ENCODE results near the gene DBF4.
"Not testable (repeated sequence)": the region's sequence is repeated elsewhere in the genome, so short reads cannot be mapped to it uniquely, and the experiment has no call there.

The DBF4 gene

DNA sequence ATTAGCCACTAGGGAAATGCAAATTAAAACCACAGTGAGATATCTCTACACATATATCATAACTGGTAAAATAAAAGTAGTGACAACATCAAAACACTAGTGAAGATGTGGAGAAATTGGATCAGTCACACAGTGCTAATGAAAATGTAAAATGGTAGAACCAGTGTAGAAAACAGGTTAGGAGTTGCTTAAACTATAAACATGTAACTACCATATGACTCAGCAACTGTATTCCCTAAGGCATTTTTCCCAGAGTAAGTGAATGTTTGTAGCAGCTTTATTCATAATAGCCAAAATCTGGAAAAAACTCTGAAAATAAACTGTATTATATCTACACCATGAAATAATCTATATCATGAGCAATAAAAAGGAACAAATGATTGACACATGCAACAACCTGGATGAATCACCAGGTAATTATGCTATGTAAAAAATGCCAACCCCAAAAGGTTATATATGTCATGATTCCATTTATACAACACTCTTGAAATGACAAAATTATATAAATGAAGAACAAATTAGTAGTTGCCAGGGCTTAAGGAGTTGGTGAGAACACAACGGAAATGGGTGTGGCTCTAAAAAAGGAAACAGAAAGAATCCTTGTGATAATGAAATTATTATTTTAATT, 22.9 kb upstream of the DBF4 start:
- H3K14ac ChIP-seq (ENCODE audit: low read length in 2 of 2), result no peak overlapping the region
- no peak overlapping the region for H3K9ac ChIP-seq (ENCODE audit: low read length)
- H2AFZ ChIP-seq (ENCODE audit: low read depth, low read length), result no peak overlapping the region
- no peak overlapping the region for H3K18ac ChIP-seq (ENCODE audit: low read depth in 1 of 2, low read length in 2 of 2)
- no peak overlapping the region for H2BK15ac ChIP-seq (ENCODE audit: low read depth, poor library complexity, severe bottlenecking)
- H3K4me3 ChIP-seq (ENCODE audit: insufficient read depth in 1 of 2, low read depth in 1 of 2, low read length in 2 of 2), result no peak overlapping the region
- no peak overlapping the region for H2AK5ac ChIP-seq (ENCODE audit: low read length, severe bottlenecking)
- peaks cover 9% of the 10 kb centered on the region for H3K79me1 ChIP-seq (replicated peaks; ENCODE audit: low read length, poor library complexity, severe bottlenecking)
- H3K4me2 ChIP-seq (ENCODE audit: low read length, poor library complexity, severe bottlenecking), result no peak overlapping the region
- H4K91ac ChIP-seq (ENCODE audit: low read length), result no peak overlapping the region
- H4K8ac ChIP-seq (ENCODE audit: low read length), result no peak overlapping the region
- H3K36me3 ChIP-seq (ENCODE audit: control insufficient read depth in 1 of 2, insufficient read depth in 2 of 2, low read depth in 1 of 2, low read length in 2 of 2), result peaks cover 0 to 59% of the 10 kb centered on the region in 2 experiments
- no peaks in the 10 kb centered on the region for H3K27me3 ChIP-seq (ENCODE audit: control insufficient read depth in 1 of 2, insufficient read depth in 1 of 2, low read length in 2 of 2)
- peaks cover 3% of the 10 kb centered on the region for H3K4me1 ChIP-seq (ENCODE audit: control insufficient read depth, insufficient read depth, low read depth, low read length)
- DNase-seq, result peak; percentile 11
- no peak overlapping the region for H2BK120ac ChIP-seq (ENCODE audit: low read depth, low read length)
- peaks cover 29% of the 10 kb centered on the region for H3K9me3 ChIP-seq (ENCODE audit: control insufficient read depth, low read length)
- H3K4ac ChIP-seq (ENCODE audit: low read depth in 1 of 2, low read length in 2 of 2), result no peak overlapping the region
- no CpG with 5 or more reads among the region's 1 CpG for WGBS
- no peak overlapping the region for H2BK12ac ChIP-seq (ENCODE audit: low read length in 2 of 2)
- H2BK5ac ChIP-seq (ENCODE audit: low read depth, low read length, poor library complexity, severe bottlenecking), result no peak overlapping the region
- H3K23ac ChIP-seq (ENCODE audit: low read length in 2 of 2), result no peak overlapping the region
- no peak overlapping the region for H3K27ac ChIP-seq (ENCODE audit: low read length, poor library complexity, severe bottlenecking)

GRCh38 chr7:87858417-87859100, 17.7 kb upstream of the DBF4 start:
- Histone ChIP-seq H2BK5ac (ENCODE audit: low read depth, low read length, poor library complexity, severe bottlenecking) (no peak overlapping the region), H2BK120ac (ENCODE audit: low read depth, low read length) (no peak overlapping the region), H3K4me3 (ENCODE audit: insufficient read depth in 1 of 2, low read depth in 1 of 2, low read length in 2 of 2) (no peak overlapping the region), H3K9ac (ENCODE audit: low read length) (no peak overlapping the region), H3K9me3 (ENCODE audit: control insufficient read depth, low read length) (peaks cover 6% of the 10 kb centered on the region), H3K18ac (ENCODE audit: low read depth in 1 of 2, low read length in 2 of 2) (no peak overlapping the region), H4K91ac (ENCODE audit: low read length) (no peak overlapping the region), H3K4me2 (ENCODE audit: low read length, poor library complexity, severe bottlenecking) (no peak overlapping the region), H2AK5ac (ENCODE audit: low read length, severe bottlenecking) (no peak overlapping the region), H2BK15ac (ENCODE audit: low read depth, poor library complexity, severe bottlenecking) (no peak overlapping the region), H3K79me1 (replicated peaks; ENCODE audit: low read length, poor library complexity, severe bottlenecking) (peaks cover 7% of the 10 kb centered on the region), H3K14ac (ENCODE audit: low read length in 2 of 2) (no peak overlapping the region), H2AFZ (ENCODE audit: low read depth, low read length) (no peak overlapping the region), H3K4me1 (ENCODE audit: control insufficient read depth, insufficient read depth, low read depth, low read length) (no peaks in the 10 kb centered on the region), H3K27me3 (ENCODE audit: control insufficient read depth in 1 of 2, insufficient read depth in 1 of 2, low read length in 2 of 2) (no peaks in the 10 kb centered on the region), H3K23ac (ENCODE audit: low read length in 2 of 2) (no peak overlapping the region), H3K4ac (ENCODE audit: low read depth in 1 of 2, low read length in 2 of 2) (no peak overlapping the region), H3K36me3 (ENCODE audit: control insufficient read depth in 1 of 2, insufficient read depth in 2 of 2, low read depth in 1 of 2, low read length in 2 of 2) (peaks cover 0 to 53% of the 10 kb centered on the region in 2 experiments), H2BK12ac (ENCODE audit: low read length in 2 of 2) (no peak overlapping the region), H3K27ac (ENCODE audit: low read length, poor library complexity, severe bottlenecking) (no peak overlapping the region), H4K8ac (ENCODE audit: low read length) (no peak overlapping the region)
- WGBS, result 98% methylated on average over 3 of the region's 3 CpGs
- no peak for DNase-seq

DNA sequence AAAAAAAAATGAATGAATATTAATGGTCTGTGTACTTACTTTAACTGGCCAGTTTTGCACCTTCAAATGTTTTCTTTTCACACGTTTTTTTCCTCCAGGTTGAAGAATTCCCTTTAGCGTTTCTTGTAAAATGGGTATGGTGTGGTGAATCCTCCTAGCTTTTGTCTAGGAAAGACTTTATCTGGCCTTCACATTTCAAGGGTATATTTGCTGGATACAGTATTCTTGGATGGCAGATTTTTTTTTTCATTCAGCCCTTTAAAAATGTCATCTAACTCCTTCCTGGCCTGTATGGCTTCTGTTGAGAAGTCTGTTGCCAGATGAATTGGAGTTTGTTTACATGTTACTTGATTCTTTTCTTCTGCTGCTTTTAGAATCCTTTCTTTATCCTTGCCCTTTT, 10.2 kb upstream of the DBF4 start:
- H2AFZ ChIP-seq (ENCODE audit: low read depth, low read length), result no peak overlapping the region
- H2BK5ac ChIP-seq (ENCODE audit: low read depth, low read length, poor library complexity, severe bottlenecking), result no peak overlapping the region
- H3K27me3 ChIP-seq (ENCODE audit: control insufficient read depth in 1 of 2, insufficient read depth in 1 of 2, low read length in 2 of 2), result no peaks in the 10 kb centered on the region
- H2AK5ac ChIP-seq (ENCODE audit: low read length, severe bottlenecking), result no peak overlapping the region
- no peak overlapping the region for H3K18ac ChIP-seq (ENCODE audit: low read depth in 1 of 2, low read length in 2 of 2)
- H3K4me2 ChIP-seq (ENCODE audit: low read length, poor library complexity, severe bottlenecking), result no peak overlapping the region
- H3K36me3 ChIP-seq (ENCODE audit: control insufficient read depth in 1 of 2, insufficient read depth in 2 of 2, low read depth in 1 of 2, low read length in 2 of 2), result peaks cover 12 to 13% of the 10 kb centered on the region in 2 experiments
- DNase-seq, result no peak
- no peaks in the 10 kb centered on the region for H3K4me1 ChIP-seq (ENCODE audit: control insufficient read depth, insufficient read depth, low read depth, low read length)
- H3K23ac ChIP-seq (ENCODE audit: low read length in 2 of 2), result no peak overlapping the region
- H3K9me3 ChIP-seq (ENCODE audit: control insufficient read depth, low read length), result peaks cover 34% of the 10 kb centered on the region
- H3K4ac ChIP-seq (ENCODE audit: low read depth in 1 of 2, low read length in 2 of 2), result no peak overlapping the region
- no peak overlapping the region for H4K8ac ChIP-seq (ENCODE audit: low read length)
- H3K14ac ChIP-seq (ENCODE audit: low read length in 2 of 2), result no peak overlapping the region
- no peak overlapping the region for H4K91ac ChIP-seq (ENCODE audit: low read length)
- WGBS, result 94% methylated on average over 2 of the region's 2 CpGs
- H3K27ac ChIP-seq (ENCODE audit: low read length, poor library complexity, severe bottlenecking), result no peak overlapping the region
- H2BK12ac ChIP-seq (ENCODE audit: low read length in 2 of 2), result no peak overlapping the region
- no peak overlapping the region for H2BK15ac ChIP-seq (ENCODE audit: low read depth, poor library complexity, severe bottlenecking)
- no peak overlapping the region for H3K9ac ChIP-seq (ENCODE audit: low read length)
- H3K4me3 ChIP-seq (ENCODE audit: insufficient read depth in 1 of 2, low read depth in 1 of 2, low read length in 2 of 2), result no peak overlapping the region
- no peak overlapping the region for H2BK120ac ChIP-seq (ENCODE audit: low read depth, low read length)
- H3K79me1 ChIP-seq (replicated peaks; ENCODE audit: low read length, poor library complexity, severe bottlenecking), result peaks cover 47% of the 10 kb centered on the region

DNA sequence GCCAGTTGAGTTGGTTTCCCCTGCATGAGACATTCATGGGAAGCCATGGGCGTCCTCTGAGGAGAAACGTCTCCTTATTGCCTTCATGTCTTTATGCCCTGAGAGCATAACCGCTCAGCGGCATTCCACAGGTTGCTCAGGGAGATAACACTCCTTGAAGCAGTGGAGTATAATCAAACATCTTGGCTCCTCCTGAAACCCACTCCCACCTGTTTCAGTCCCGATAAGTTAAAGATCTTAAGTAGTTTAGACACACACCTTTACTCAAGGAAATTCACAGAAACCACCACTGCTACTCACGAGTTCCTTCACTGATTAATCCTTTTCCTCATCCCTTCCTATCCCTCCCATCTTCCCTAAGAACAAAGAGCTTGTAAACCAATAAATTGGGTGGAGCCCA, 9.8 kb upstream of the DBF4 start:
- H3K4me2 ChIP-seq (ENCODE audit: low read length, poor library complexity, severe bottlenecking); H3K23ac ChIP-seq (ENCODE audit: low read length in 2 of 2); H3K4me3 ChIP-seq (ENCODE audit: insufficient read depth in 1 of 2, low read depth in 1 of 2, low read length in 2 of 2); H2AK5ac ChIP-seq (ENCODE audit: low read length, severe bottlenecking); H2BK12ac ChIP-seq (ENCODE audit: low read length in 2 of 2); H3K4me1 ChIP-seq (ENCODE audit: control insufficient read depth, insufficient read depth, low read depth, low read length); H3K27me3 ChIP-seq (ENCODE audit: control insufficient read depth in 1 of 2, insufficient read depth in 1 of 2, low read length in 2 of 2); H4K8ac ChIP-seq (ENCODE audit: low read length); H2AFZ ChIP-seq (ENCODE audit: low read depth, low read length); H3K9ac ChIP-seq (ENCODE audit: low read length); DNase-seq; H4K91ac ChIP-seq (ENCODE audit: low read length); H2BK5ac ChIP-seq (ENCODE audit: low read depth, low read length, poor library complexity, severe bottlenecking); H3K14ac ChIP-seq (ENCODE audit: low read length in 2 of 2); H3K27ac ChIP-seq (ENCODE audit: low read length, poor library complexity, severe bottlenecking); H2BK15ac ChIP-seq (ENCODE audit: low read depth, poor library complexity, severe bottlenecking); H3K18ac ChIP-seq (ENCODE audit: low read depth in 1 of 2, low read length in 2 of 2); H2BK120ac ChIP-seq (ENCODE audit: low read depth, low read length); H3K4ac ChIP-seq (ENCODE audit: low read depth in 1 of 2, low read length in 2 of 2): not testable (repeated sequence)
- WGBS, result 98% methylated on average over 6 of the region's 6 CpGs
- H3K36me3 ChIP-seq (ENCODE audit: control insufficient read depth in 1 of 2, insufficient read depth in 2 of 2, low read depth in 1 of 2, low read length in 2 of 2), result peaks cover 12 to 13% of the 10 kb centered on the region in 2 experiments
- H3K9me3 ChIP-seq (ENCODE audit: control insufficient read depth, low read length), result peaks cover 39% of the 10 kb centered on the region
- peaks cover 48% of the 10 kb centered on the region for H3K79me1 ChIP-seq (replicated peaks; ENCODE audit: low read length, poor library complexity, severe bottlenecking)
